HG02970 (cell line): ENCODE data around the gene CRLF1.

Source experiments
- ATAC-seq: cut with Tn5 transposase; IDR thresholded peaks from one replicate; pipeline ENCODE4 v1.9.1; 2021; ENCODE audit warnings: mild to moderate bottlenecking, moderate library complexity, moderate number of reproducible peaks; ENCODE audit not compliant: unreplicated experiment, low FRiP score

The CRLF1 gene

DNA sequence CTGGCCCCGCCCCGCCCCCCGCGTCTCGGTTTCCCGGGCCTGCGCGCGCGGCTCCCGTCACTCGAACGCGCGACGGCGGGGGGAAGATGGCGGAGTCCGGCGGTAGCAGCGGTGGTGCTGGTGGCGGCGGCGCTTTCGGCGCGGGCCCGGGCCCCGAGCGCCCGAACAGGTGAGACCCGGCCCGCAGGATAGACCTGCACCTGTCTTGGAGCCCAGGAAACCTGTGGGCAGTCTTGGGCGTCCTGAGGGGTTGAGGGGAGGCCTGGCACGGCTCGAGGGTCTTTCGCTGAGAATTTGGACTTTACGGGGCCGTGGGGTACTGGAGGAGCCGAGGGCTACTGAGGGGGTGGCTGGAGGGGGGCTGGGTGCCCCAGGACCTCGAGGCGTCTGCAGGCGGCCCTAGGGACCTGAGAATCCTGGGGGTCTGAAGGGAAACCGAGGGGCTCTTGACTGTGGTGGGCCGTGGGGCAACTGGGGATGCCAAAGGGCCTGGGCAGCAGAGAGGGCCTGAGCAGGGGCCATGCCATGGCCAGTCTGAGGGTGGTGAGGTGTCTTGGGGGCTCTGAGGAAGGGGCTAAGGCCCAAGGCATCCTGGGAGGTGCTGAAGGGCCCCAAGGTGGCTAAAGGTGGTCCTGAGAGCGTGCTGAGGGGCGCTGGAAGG, 30.5 kb upstream of the CRLF1 start, which contains the start of gene KLHL26:
KLHL26 (plus strand) TSS at position 60 of the 661 bp plus-strand sequence; CDS start at position 87, 27 bp downstream.
- ATAC-seq, result no peak

DNA sequence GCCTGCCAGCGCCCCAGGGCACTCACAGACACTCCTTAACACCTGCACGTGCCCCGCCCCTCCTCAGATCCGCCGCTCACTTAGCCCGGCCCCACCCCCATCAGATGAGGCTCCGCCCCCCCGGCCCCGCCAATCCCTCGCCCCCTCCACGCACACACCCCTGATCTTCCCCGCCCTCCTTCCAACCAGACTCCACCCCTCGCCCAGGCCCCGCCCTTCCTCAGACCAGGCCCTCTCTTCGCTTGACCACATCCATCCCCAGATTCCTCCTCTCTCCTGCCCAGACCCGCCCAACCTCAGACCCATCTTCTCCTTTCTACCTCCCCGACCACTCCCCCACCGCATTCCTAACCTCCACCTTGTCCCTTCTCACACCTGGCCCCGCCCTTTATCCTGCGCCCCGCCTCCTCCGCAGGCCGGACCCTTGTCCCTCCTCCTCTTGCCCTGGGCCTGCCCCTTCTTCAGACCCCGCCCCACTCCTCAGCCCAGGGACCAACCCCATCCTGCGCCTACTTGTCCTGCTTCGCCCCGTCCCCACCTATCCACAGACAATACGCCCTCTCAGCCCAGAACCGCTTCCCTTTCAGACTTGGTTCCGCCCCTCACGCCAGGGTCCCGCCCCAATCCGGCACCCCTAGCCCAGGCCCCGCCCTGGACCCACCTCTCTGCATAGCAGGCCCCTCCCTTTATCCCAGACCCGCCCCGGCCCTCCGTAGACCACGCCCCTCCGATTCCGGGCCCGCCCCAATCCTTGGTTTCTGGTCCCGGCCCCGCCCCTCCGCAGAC, 29.8 kb upstream of the CRLF1 start:
- peak; percentile 87 for ATAC-seq

DNA sequence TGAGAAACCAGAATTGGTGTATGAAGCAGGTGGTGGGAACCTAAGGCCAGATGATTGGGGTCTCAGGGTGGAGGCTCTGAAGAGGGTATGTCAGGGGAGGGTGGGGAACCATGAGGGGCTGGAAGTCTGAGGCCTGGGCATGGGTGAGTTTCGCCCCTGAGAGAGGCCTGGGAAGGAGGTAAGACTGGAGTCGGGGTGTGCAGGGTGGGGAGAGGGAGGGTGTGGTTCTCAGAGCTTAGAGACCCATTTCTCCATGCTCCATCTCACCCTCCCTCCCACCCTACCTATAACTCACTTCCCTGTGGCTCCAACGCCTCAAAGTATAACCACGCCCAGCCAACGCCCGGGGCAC, 29.2 kb upstream of the CRLF1 start:
- ATAC-seq, result no peak

- ATAC-seq, result no peak
Observed at GRCh38 chr19:18634612-18635297, 28.2 kb upstream of the CRLF1 start.

GRCh38 chr19:18633321-18633720, 26.7 kb upstream of the CRLF1 start:
- ATAC-seq, result no peak

- no peak for ATAC-seq
Observed at GRCh38 chr19:18629166-18630088, 22.8 kb upstream of the CRLF1 start.

DNA sequence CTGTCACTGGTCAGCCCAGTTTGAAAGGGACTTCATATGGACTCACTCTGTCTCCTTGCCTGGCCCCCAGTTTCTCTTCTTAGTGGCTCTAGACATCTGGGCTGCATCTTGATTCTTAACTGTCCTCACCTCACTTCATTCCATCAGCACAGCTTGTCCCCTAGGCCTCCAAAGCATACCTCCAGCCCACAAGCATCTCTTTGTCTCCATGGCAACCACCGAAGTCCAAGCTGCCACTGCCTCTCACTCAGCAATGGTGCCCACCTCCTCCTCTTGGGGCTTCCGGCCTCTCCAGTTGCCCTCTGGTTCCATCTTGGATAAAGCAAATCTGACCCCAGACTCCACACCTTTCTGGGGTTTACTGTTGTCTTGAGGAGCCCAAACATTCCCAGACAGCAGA, 20.3 kb upstream of the CRLF1 start:
- no peak for ATAC-seq

GRCh38 chr19:18620902-18621301, 14.3 kb upstream of the CRLF1 start:
- no peak for ATAC-seq

- ATAC-seq, result no peak
Observed at GRCh38 chr19:18620311-18620710, 13.7 kb upstream of the CRLF1 start.

DNA sequence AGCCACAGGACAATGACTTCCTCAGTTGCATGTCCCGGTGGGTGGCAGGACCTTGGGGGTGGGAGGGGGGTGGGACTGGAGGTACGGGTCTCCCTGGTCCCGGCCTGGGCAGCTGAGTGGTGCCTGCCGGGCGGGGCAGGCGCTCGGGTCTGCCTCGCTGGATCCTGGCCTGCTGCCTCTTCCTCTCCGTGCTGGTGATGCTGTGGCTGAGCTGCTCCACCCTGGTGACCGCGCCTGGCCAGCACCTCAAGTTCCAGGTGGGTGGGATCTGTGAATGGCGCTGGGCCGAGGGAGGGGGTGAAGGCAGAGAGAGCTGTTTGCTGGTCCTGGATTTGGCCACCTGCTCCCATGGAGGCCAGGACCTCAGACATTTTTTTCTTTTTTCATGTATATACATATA, 11.6 kb upstream of the CRLF1 start:
- no peak for ATAC-seq

DNA sequence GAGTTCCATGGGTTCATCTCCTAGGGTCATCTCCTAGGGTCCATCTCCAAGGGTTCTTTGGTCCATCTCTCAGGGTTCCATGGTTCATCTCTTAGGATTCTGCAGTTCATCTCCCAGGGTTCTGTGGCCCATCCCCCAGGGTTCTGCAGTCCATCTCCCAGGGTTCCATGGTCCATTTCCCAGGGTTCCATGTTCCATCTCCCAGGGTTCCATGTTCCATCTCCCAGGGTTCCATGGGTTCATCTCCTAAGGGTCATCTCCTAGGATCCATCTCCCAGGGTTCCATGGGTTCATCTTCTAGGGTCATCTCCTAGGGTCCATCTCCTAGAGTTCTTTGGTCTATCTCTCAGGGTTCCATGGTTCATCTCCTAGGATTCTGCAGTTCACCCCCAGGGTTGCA, 11.0 kb upstream of the CRLF1 start:
- ATAC-seq, result no peak

GRCh38 chr19:18616023-18616422, 9.4 kb upstream of the CRLF1 start:
- ATAC-seq, result no peak

GRCh38 chr19:18613589-18614234, 7.1 kb upstream of the CRLF1 start:
- ATAC-seq, result no peak

GRCh38 chr19:18612772-18613588, 6.4 kb upstream of the CRLF1 start, which contains the start of gene TMEM59L:
Gene TMEM59L (plus strand): TSS chr19:18612870. CDS start chr19:18612959, 89 bp downstream.
- no peak for ATAC-seq

DNA sequence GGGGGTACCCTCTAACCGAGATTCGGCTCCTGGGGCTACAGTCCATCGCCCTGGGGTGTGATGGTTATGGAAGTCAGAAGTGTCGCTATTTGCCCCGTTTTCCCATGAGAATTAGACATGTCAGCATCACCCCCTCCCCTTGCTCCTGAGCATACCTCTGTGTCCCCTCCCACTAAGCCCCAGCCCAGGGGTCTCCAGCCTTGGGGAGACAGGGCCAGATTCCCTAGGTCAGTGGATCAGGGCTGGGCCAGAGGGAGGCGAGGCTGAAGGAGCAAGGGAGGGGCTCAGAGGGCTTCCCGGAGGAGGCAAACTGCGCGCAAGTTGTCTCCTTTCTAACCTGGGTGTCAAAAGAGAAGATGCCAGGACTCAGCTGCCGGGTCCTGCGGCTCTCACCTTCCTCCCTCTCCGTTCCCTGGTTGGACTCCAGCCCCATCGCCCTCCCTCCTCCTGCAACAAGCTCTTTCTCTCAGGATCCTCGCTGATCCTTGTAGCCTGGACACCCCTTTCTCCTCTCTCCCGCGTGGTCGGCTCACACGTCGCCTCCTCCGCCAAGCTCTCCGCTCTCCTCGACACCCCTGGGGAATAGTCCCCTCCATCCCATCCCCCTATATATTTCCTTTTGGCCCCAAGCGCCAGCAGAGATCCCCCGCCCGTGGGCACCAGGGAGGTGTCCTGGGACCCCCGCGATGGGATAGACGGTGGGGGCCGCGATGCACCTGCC, 5.6 kb upstream of the CRLF1 start:
- ATAC-seq, result no peak

DNA sequence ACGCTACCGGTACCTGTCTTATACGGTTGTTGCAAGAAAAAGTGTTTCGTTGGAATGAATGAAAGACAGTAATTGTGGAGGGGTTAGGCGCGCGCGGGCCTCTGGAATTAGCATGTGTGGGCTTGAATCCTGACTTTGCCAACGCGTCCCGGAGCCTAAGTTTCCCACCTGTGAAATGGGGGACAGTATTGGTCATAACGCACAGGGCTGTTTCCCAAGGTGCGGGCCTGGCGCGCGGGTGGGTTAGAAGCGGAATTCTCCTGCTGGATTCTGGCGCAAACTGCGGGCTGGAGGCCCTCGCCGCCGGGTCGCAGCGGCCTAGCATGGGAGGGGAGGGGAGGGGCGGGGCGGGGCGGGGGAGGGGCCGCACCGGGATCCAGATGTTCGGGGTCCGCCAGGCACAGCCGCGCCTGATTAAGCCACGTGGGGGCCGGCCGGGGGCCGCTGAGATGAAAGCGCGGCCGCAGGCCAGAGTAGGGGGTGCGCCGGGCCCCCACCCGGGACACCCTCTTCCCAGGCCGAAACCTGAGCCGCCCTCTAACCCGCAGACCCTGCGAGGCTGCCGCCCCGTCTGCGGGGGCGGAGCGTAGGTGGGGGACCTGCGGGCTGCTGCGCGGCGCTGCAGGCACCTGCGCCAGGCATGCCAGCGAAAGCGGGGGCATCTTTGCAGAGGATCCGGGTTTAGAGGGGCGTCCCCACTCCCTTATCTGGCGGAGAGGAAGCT, 4.9 kb upstream of the CRLF1 start:
- ATAC-seq, result no peak

GRCh38 chr19:18610556-18611326, 4.1 kb upstream of the CRLF1 start:
- ATAC-seq, result no peak
